GM12864 (cell line): ENCODE results near the gene CNPY3.

Experiments used
- DNase-seq: peaks from one replicate; pipeline ENCODE4 v3.0.0-alpha.2; 2011; ENCODE audit warnings: low read depth
- H3K4me3 ChIP-seq: 2 replicates; pipeline ENCODE4 v1.5.1; 2011; ENCODE audit warnings: mild to moderate bottlenecking, low read depth, low read length, control low read depth
- CTCF ChIP-seq: IDR thresholded peaks from 2 replicates; pipeline ENCODE4 v1.5.1; 2011; ENCODE audit warnings: low read depth, mild to moderate bottlenecking, moderate library complexity, low read length, control low read depth, inconsistent platforms; ENCODE audit errors: missing control alignments

The CNPY3 gene

GRCh38 chr6:42978487-42978838 lies 49.2 kb downstream of the CNPY3 start:
- no peak for DNase-seq
- no peak for TF ChIP-seq CTCF
- H3K4me3 ChIP-seq: peak overlapping the region; percentile 57

GRCh38 chr6:42978839-42979522 lies 49.7 kb downstream of the CNPY3 start, which contains the start of gene PEX6:
PEX6 (minus strand) TSS chr6:42979181; CDS start chr6:42979150, 31 bp downstream.
- peak; percentile 85 for DNase-seq
- TF ChIP-seq CTCF: no peak
- H3K4me3 ChIP-seq: peak within 1 kb of the TSS; percentile 57

- DNase-seq: no peak
- peak; percentile 6 for TF ChIP-seq CTCF
- H3K4me3 ChIP-seq: peak overlapping the region; percentile 57
These were observed 50.4 kb downstream of the CNPY3 start for GRCh38 chr6:42979523-42980177.

GRCh38 chr6:42981836-42982235 lies 52.6 kb downstream of the CNPY3 start:
- no peak for DNase-seq
- TF ChIP-seq CTCF: no peak
- no peak overlapping the region for H3K4me3 ChIP-seq

- peak within 1 kb of the TSS; percentile 93 for H3K4me3 ChIP-seq
- peak; percentile 98 for DNase-seq
- TF ChIP-seq CTCF: no peak
These were observed 55.0 kb downstream of the CNPY3 start, which contains the start of gene PPP2R5D for GRCh38 chr6:42984001-42984923. PPP2R5D (plus strand) TSS chr6:42984570; CDS start chr6:42984678, 108 bp downstream.

GRCh38 chr6:42984924-42985475 lies 55.7 kb downstream of the CNPY3 start:
- TF ChIP-seq CTCF: no peak
- DNase-seq: no peak
- H3K4me3 ChIP-seq: peak overlapping the region; percentile 93
